Left ventricle myocardium inferior (tissue), 1 donor: ENCODE data around the gene MAP1S. TPM values are rescaled to one million over a fixed set of nuclear protein-coding genes. Genes with fewer than 3 reads are reported as not detected.

Experiments used
- DNase-seq: peaks from one replicate; pipeline ENCODE4 v3.0.0-alpha.2; 2020
- H3K27ac ChIP-seq: fragments of 200-600 bp; replicated peaks from 2 replicates; pipeline ENCODE4 v1.8.0; 2021
- H3K27me3 ChIP-seq: fragments of 200-600 bp; 2 replicates; pipeline ENCODE4 v1.8.0; 2021; ENCODE audit warnings: low read depth
- H3K36me3 ChIP-seq: fragments of 200-600 bp; 2 replicates; pipeline ENCODE4 v1.8.0; 2021
- H3K4me1 ChIP-seq: fragments of 200-600 bp; 2 replicates; pipeline ENCODE4 v1.8.0; 2021
- H3K4me3 ChIP-seq: fragments of 200-600 bp; 2 replicates; pipeline ENCODE4 v1.8.0; 2021; ENCODE audit warnings: mild to moderate bottlenecking, moderate library complexity
- H3K9me3 ChIP-seq: fragments of 200-600 bp; replicated peaks from 2 replicates; pipeline ENCODE4 v1.8.0; 2021
- intact Hi-C: fragments of 100-400 bp; cut with micrococcal nuclease; formaldehyde crosslinking; loops from one replicate; pipeline ENCODE4 v1.11.0; 2022
- total RNA-seq: library from RNA; stranded (reverse); fragmentation: NEBNext Ultra II Directional; extraction: Animal tissue kit (Norgen Biotek cat#: 25700); gene quantifications from one replicate; pipeline ENCODE4 v1.2.1, GENCODE V29; 2021
- TF ChIP-seq, protein P1 (sequence below): fragments of 200-600 bp; IDR thresholded peaks from 2 replicates; pipeline ENCODE4 v1.8.0; 2021; ENCODE audit warnings: antibody characterized with exemption, mild to moderate bottlenecking, borderline replicate concordance
- donor health status: DM: no; HTN: yes; CAD: no; lungs with severe emphysema.

The MAP1S gene
- total RNA-seq, 1 donor from 2014 or later: 21.4 TPM

DNA sequence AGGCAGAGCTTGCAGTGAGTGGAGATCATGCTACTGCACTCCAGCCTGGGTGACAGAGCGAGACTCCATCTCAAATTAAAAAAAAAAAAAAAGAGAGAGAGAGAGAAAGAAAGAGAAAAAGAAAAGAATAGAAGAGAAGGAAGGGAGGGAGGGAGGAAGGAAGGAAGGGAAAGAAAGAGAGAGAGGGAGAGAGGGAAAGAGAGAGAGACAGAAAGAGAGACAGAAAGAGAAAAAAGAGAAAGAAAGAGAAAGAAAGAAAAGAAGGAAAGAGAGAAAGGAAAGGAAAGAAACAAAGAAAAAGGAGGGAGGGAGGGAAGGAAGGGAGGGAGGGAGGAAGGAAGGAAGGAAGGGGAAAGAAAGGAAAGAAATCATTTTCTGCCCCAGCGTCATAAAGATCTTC is 24.1 kb upstream of the MAP1S start:
- Histone ChIP-seq H3K27ac (no peak overlapping the region), H3K36me3 (no peaks in the 10 kb centered on the region), H3K4me3 (no peak overlapping the region), H3K4me1 (no peaks in the 10 kb centered on the region), H3K27me3 (peaks cover 94% of the 10 kb centered on the region), H3K9me3 (no peaks in the 10 kb centered on the region)
- TF ChIP-seq, protein P1, sequence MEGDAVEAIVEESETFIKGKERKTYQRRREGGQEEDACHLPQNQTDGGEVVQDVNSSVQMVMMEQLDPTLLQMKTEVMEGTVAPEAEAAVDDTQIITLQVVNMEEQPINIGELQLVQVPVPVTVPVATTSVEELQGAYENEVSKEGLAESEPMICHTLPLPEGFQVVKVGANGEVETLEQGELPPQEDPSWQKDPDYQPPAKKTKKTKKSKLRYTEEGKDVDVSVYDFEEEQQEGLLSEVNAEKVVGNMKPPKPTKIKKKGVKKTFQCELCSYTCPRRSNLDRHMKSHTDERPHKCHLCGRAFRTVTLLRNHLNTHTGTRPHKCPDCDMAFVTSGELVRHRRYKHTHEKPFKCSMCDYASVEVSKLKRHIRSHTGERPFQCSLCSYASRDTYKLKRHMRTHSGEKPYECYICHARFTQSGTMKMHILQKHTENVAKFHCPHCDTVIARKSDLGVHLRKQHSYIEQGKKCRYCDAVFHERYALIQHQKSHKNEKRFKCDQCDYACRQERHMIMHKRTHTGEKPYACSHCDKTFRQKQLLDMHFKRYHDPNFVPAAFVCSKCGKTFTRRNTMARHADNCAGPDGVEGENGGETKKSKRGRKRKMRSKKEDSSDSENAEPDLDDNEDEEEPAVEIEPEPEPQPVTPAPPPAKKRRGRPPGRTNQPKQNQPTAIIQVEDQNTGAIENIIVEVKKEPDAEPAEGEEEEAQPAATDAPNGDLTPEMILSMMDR: no peak
- no peak for DNase-seq
- intact Hi-C loops: no loop called here

DNA sequence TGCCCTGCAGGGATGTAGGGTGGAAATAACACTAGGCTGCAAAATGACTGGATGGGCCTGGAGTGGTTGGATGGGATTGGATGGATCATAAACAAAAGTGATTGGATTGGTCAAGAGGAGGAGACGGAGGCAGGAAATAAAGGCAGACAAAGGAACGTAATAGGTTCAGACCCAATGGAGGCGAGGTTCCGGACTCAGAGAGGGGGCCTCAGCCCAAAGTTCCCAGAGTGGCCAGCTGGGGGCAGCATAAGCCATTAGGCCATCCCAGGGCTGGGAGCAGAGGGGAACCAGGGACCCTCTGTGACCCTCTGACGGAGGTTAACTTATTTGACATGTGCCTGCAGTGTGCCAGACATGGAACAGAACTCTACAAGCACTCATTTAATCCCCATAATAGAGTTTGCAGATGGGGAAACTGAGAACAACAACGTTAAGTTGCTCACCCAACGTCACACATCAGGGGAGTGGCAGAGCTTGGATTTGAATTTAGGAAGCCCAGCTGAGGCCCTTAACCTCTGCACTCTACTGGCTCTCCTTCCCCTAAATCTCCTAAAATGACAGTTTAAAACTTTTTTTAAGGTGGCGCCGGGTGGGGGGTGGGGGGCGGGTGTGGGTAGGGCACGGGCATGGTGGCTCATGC is 15.3 kb upstream of the MAP1S start:
- H3K27ac ChIP-seq: no peak overlapping the region
- H3K36me3 ChIP-seq: no peaks in the 10 kb centered on the region
- no peak overlapping the region for H3K4me3 ChIP-seq
- TF ChIP-seq, protein P1: peak; percentile 88
- no peaks in the 10 kb centered on the region for H3K9me3 ChIP-seq
- DNase-seq: no peak
- H3K4me1 ChIP-seq: no peaks in the 10 kb centered on the region
- H3K27me3 ChIP-seq: peaks cover 61% of the 10 kb centered on the region
- intact Hi-C loops: no loop called here

DNA sequence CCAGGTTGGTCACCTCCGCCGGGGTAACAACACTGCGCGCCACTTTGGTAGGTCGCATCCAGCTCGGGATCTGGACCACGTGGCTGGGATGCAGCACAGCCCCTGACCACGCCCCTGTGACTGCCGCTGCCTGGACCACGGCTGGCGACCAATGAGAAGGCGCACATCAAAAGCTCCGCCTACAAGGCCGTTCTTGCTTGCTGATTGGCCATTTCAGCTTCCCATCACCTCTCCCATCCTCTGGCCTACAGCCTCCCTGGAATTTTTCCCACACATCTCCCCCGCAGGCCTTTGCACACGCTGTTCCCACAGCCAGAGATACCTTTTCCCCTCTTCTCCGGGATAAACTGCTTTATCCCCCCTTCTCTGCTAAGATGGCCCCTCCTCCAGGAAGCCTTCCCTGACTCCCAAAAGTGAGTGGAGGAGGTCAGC is 12.5 kb upstream of the MAP1S start:
- TF ChIP-seq, protein P1: no peak
- Histone ChIP-seq H3K4me1 (no peaks in the 10 kb centered on the region), H3K27ac (no peak overlapping the region), H3K9me3 (no peaks in the 10 kb centered on the region), H3K4me3 (no peak overlapping the region), H3K27me3 (peaks cover 36% of the 10 kb centered on the region), H3K36me3 (no peaks in the 10 kb centered on the region)
- intact Hi-C loops: no loop called here
- no peak for DNase-seq

DNA sequence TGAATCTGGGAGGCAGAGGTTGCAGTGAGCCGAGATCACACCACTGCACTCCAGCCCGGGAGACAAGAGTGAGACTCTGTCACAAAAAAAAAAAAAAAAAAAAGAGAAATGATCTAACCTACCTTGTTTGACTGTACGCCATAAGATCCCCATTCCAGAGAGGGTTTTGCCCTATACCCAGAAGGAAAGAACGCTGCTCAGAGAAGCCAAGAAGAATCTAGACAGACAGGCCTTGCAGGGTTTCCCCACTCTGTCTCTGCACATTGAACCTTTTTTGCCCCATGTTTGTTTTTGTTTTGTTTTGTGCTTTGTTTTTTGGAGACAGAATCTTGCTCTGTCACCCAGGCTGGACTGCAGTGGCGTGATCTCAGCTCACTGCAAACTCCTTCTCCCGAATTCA is 7.4 kb upstream of the MAP1S start:
- no peak for DNase-seq
- no peak overlapping the region for H3K4me3 ChIP-seq
- H3K4me1 ChIP-seq: peaks cover under 1% of the 10 kb centered on the region
- TF ChIP-seq, protein P1: no peak
- intact Hi-C loops: no loop called here
- H3K27me3 ChIP-seq: peaks cover 8% of the 10 kb centered on the region
- no peaks in the 10 kb centered on the region for H3K9me3 ChIP-seq
- H3K27ac ChIP-seq: no peak overlapping the region
- H3K36me3 ChIP-seq: no peaks in the 10 kb centered on the region

DNA sequence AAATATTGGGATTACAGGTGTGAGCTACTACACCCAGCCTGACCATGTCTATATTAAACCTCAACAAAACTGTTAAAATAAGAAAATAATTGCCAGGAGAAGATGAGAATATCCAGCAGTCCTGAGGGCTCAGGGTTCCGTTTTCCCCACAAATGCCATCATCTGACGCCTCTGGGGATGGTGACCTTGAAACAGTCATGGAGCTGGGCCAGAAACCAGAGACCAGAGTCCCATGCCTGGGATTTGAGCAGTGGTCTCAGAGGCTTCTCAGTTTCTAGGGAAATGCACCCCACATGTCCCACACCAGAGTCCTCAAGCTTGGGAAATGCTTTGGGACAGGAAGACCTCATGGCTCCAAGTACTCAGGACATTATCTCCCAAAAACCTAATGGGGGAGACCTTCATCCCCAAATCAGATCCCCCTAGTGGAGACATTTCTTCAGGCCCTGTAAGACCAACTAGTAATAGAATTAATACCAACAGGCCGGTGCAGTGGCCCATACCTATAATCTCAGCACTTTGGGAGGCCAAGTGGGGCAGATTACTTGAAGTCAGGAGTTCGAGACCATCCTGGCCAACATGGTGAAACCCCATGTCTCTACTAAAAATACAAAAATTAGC is 2.9 kb upstream of the MAP1S start:
- peaks cover 41% of the 10 kb centered on the region for H3K4me1 ChIP-seq
- TF ChIP-seq, protein P1: no peak
- no peaks in the 10 kb centered on the region for H3K36me3 ChIP-seq
- H3K27me3 ChIP-seq: no peaks in the 10 kb centered on the region
- intact Hi-C loops: no loop called here
- no peak overlapping the region for H3K4me3 ChIP-seq
- no peaks in the 10 kb centered on the region for H3K9me3 ChIP-seq
- H3K27ac ChIP-seq: no peak overlapping the region
- DNase-seq: no peak
